Measurements from ENCODE around the gene RASL10A.

The RASL10A gene

DNA sequence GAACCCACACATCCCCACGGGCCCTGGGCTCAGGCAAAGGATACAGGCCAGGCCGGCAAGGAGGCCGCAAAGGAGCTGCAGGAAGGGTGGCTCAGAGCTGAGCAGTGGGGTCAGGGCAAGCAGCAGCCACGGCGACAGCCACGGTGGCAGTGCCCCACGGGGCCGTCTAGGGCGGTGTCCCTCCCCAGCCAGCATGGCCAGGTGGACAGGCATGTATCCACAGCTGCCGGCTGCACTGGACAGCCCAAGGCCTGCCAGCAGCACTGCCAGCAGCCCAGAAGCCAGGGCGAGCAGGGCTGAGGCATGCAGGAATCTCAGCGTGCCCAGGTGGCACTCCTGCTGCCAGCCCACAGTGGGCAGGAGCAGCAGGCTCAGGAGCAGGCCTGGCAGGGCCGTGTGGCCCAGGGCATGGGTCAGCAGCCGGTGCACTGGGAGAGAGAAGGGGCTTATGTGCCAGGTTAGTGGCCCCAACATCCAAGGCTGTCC is 51.7 kb downstream of the RASL10A start:
- DNase-seq (ENCODE audit: low read depth), result no peak
- peaks cover 15% of the 10 kb centered on the region for H3K4me1 ChIP-seq (ENCODE audit: control insufficient read depth, insufficient read depth, low read length)
- H3K36me3 ChIP-seq (ENCODE audit: control insufficient read depth, insufficient read depth, low read length, severe bottlenecking), result peaks cover 24% of the 10 kb centered on the region
- H3K9me3 ChIP-seq (ENCODE audit: control insufficient read depth, low read length), result no peaks in the 10 kb centered on the region
- no peaks in the 10 kb centered on the region for H3K27me3 ChIP-seq (replicated peaks; ENCODE audit: control insufficient read depth, insufficient read depth, low read length)
- no peak overlapping the region for H3K9ac ChIP-seq (ENCODE audit: low read length)
- no peak overlapping the region for H3K4me3 ChIP-seq (ENCODE audit: low read length)
